Lower lobe of right lung (tissue), 2 donors: Measurements from ENCODE around the gene TRRAP. TPM values are rescaled to one million over a fixed set of nuclear protein-coding genes. Genes with fewer than 3 reads are reported as not detected.

Experiments
- ATAC-seq, 2 donors: fragments of 200-7000 bp; cut with Tn5 transposase; one replicate each; pipeline ENCODE4 v1.9.1; 2020 to 2022; ENCODE audit warnings: mild to moderate bottlenecking in 2 of 2, moderate library complexity in 2 of 2
- DNase-seq: peaks from one replicate; pipeline ENCODE4 v3.0.0-alpha.2; 2020
- H3K27ac ChIP-seq: fragments of 200-600 bp; one replicate; pipeline ENCODE4 v1.8.0; 2022
- H3K27me3 ChIP-seq: fragments of 200-600 bp; one replicate; pipeline ENCODE4 v1.8.0; 2022; ENCODE audit warnings: low read depth
- H3K36me3 ChIP-seq: fragments of 200-600 bp; one replicate; pipeline ENCODE4 v1.8.0; 2022; ENCODE audit warnings: mild to moderate bottlenecking
- H3K4me1 ChIP-seq: fragments of 200-600 bp; one replicate; pipeline ENCODE4 v1.8.0; 2022
- H3K4me3 ChIP-seq: fragments of 200-600 bp; one replicate; pipeline ENCODE4 v1.8.0; 2022; ENCODE audit warnings: mild to moderate bottlenecking
- H3K9me3 ChIP-seq: fragments of 200-600 bp; one replicate; pipeline ENCODE4 v1.8.0; 2022
- intact Hi-C: fragments of 100-400 bp; cut with DNase I; formaldehyde crosslinking; loops from one replicate; pipeline ENCODE4 v1.11.0; 2022
- total RNA-seq: library from RNA; stranded (reverse); fragmentation: NEBNext Ultra II Directional; extraction: Animal tissue kit (Norgen Biotek cat#: 25700); gene quantifications from one replicate; pipeline ENCODE4 v1.2.1, GENCODE V29; 2021
- TF ChIP-seq, protein P1 (sequence below): fragments of 200-600 bp; IDR thresholded peaks from one replicate; pipeline ENCODE4 v1.8.0; 2022; ENCODE audit warnings: antibody characterized with exemption, mild to moderate bottlenecking
- donor health status: DM: no; HTN: yes; CAD: no; lungs with severe emphysema.

The TRRAP gene
- total RNA-seq, 1 donor from 2014 or later, result 38.5 TPM

DNA sequence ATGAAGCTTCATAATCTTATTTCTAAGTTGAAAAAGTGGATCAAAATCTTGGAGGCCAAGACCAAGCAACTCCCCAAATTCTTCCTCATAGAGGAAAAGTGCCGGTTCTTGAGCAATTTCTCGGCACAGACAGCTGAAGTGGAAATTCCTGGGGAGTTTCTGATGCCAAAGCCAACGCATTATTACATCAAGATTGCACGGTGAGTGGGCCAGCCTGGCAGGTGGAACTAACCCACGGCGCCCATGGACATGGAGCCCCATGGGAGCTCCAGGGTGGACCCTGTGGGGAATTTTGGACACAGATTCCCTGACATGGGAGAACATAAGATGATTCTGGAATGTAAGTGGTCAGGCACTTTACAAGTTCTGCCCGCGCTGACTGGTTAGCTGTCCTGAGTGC is 125.9 kb downstream of the TRRAP start:
- DNase-seq, result peak; percentile 64

DNA sequence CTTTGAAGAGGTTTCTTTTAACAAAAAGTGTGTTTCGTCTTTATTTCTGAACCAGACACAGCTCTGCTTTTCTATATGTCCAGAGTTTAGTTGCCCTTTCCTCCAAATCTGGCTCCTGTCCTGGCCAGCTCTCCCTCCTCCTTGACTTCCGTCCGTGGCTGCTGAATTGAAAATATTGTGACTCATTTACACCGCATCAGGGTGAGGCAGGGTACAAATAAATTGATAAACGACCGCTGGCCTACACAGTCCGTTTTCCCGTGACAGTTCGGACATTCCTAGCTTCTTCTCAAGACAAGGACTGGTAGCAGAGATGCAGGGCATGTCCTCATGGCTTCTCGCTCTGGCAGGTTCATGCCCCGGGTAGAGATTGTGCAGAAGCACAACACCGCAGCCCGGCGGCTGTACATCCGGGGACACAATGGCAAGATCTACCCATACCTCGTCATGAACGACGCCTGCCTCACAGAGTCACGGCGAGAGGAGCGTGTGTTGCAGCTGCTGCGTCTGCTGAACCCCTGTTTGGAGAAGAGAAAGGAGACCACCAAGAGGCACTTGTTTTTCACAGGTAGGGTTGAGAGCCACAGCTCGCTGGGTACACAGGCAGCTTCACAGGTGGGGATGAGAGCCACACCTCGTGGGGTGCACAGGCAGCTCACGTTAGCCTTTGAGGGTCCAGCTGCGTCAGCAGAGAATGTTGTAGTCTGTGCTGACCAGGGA is 126.6 kb downstream of the TRRAP start:
- no peaks in the 10 kb centered on the region for H3K9me3 ChIP-seq
- H3K4me3 ChIP-seq, result no peak overlapping the region
- H3K27ac ChIP-seq, result peak overlapping the region; percentile 68
- H3K36me3 ChIP-seq, result peaks cover 86% of the 10 kb centered on the region
- H3K4me1 ChIP-seq, result peaks cover 10% of the 10 kb centered on the region
- no peak for DNase-seq
- no peak for ATAC-seq
- TF ChIP-seq, protein P1, sequence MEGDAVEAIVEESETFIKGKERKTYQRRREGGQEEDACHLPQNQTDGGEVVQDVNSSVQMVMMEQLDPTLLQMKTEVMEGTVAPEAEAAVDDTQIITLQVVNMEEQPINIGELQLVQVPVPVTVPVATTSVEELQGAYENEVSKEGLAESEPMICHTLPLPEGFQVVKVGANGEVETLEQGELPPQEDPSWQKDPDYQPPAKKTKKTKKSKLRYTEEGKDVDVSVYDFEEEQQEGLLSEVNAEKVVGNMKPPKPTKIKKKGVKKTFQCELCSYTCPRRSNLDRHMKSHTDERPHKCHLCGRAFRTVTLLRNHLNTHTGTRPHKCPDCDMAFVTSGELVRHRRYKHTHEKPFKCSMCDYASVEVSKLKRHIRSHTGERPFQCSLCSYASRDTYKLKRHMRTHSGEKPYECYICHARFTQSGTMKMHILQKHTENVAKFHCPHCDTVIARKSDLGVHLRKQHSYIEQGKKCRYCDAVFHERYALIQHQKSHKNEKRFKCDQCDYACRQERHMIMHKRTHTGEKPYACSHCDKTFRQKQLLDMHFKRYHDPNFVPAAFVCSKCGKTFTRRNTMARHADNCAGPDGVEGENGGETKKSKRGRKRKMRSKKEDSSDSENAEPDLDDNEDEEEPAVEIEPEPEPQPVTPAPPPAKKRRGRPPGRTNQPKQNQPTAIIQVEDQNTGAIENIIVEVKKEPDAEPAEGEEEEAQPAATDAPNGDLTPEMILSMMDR, result no peak
- intact Hi-C loops, result no loop called here
- H3K27me3 ChIP-seq, result no peaks in the 10 kb centered on the region

More for the DNA sequence above, 125.9 kb downstream of the TRRAP start:
- H3K4me3 ChIP-seq, result no peak overlapping the region
- intact Hi-C loops, result no loop called here
- TF ChIP-seq, protein P1, result no peak
- H3K9me3 ChIP-seq, result no peaks in the 10 kb centered on the region
- peaks cover 10% of the 10 kb centered on the region for H3K4me1 ChIP-seq
- peak; percentile 74 to 87 for ATAC-seq
- H3K36me3 ChIP-seq, result peaks cover 86% of the 10 kb centered on the region
- H3K27ac ChIP-seq, result peak overlapping the region; percentile 68
- H3K27me3 ChIP-seq, result no peaks in the 10 kb centered on the region

DNA sequence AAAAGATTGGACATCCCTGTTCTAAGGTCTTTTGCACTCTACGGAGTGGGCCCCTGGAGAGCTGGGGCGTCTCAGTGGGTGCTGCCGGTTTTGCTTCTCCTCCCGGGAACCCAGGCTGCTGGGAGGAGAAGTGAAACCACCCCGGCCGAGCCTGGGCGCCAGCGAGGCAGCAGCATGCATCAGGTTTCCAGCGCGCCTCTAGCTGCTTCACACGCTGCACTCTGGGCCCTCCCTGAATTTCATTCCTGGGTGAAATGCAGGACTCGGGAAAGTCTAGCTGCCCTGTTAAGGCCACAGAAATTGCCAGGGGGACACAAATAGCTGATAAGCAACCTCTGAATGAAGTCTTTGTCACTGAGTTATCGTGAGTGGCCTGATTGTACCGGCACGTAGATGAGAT is 127.4 kb downstream of the TRRAP start:
- intact Hi-C loops, result no loop called here
- H3K27ac ChIP-seq, result no peak overlapping the region
- H3K36me3 ChIP-seq, result peaks cover 86% of the 10 kb centered on the region
- H3K4me3 ChIP-seq, result no peak overlapping the region
- TF ChIP-seq, protein P1, result no peak
- H3K9me3 ChIP-seq, result no peaks in the 10 kb centered on the region
- DNase-seq (no peak), ATAC-seq (no peak)
- peaks cover 10% of the 10 kb centered on the region for H3K4me1 ChIP-seq
- H3K27me3 ChIP-seq, result no peaks in the 10 kb centered on the region

DNA sequence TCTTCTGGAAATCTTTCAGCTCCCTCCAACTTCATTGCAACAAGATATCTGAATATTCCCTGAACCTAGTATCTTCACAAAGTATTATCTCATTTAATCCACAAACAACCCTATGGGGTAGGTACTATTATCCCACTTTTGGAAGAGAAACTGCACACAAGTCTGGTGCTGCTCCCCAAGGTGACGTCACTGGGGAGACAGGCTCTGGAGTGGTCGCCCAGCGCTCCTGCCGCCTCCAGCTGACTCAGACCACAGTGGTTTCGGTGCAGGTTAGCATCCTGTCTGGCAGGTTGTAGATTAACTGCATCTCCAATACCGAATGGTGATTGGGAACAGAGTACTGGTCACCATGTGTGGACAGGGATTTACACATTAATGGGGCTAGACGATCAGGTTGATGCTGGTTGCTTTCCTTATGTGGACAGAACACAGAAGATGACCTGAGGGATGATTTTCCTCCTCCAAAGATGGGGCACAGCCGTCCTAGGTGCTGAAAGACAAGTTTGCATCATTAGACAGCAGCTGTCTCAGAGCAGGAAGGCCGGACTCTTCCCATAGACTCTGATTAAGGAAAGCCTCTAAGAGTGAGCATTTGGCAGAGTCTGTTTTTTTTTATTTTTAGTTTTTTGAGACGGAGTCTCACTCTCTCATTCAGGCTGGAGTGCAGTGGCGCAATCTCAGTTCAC is 128.6 kb downstream of the TRRAP start:
- Histone ChIP-seq H3K4me1 (peaks cover 10% of the 10 kb centered on the region), H3K27me3 (no peaks in the 10 kb centered on the region), H3K4me3 (no peak overlapping the region), H3K36me3 (peaks cover 88% of the 10 kb centered on the region), H3K27ac (no peak overlapping the region), H3K9me3 (no peaks in the 10 kb centered on the region)
- intact Hi-C loops, result no loop called here
- ATAC-seq (no peak), DNase-seq (no peak)
- TF ChIP-seq, protein P1, result no peak

DNA sequence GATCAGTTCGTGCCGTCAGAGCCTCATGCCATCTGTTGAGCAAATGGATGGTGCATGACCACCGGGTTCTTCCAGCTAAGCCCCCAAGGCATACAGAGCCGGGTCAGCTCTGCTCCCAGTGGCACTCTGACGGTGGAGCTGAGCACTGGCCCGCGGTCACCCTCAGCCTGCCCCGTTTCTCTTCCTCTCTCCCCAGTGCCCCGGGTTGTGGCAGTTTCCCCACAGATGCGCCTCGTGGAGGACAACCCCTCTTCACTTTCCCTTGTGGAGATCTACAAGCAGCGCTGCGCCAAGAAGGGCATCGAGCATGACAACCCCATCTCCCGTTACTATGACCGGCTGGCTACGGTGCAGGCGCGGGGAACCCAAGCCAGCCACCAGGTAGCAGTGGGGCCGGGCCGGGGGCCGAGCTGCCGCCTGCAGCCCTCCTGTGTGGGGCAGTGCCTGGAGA is 129.9 kb downstream of the TRRAP start:
- ATAC-seq, result no peak
- H3K4me1 ChIP-seq, result peaks cover 5% of the 10 kb centered on the region
- H3K9me3 ChIP-seq, result no peaks in the 10 kb centered on the region
- TF ChIP-seq, protein P1, result no peak
- intact Hi-C loops, result no loop called here
- DNase-seq, result no peak
- H3K4me3 ChIP-seq, result no peak overlapping the region
- H3K27ac ChIP-seq, result no peak overlapping the region
- H3K36me3 ChIP-seq, result peaks cover 91% of the 10 kb centered on the region
- no peaks in the 10 kb centered on the region for H3K27me3 ChIP-seq
